HCT116 (cell line): Measurements from ENCODE around the gene SKP2. TPM values are rescaled to one million over a fixed set of nuclear protein-coding genes. Genes with fewer than 3 reads are reported as not detected.

Experiments used
- ATAC-seq: fragments of 200-7000 bp; cut with Tn5 transposase; 2 replicates; pipeline ENCODE4 v1.9.1; 2020; ENCODE audit warnings: mild to moderate bottlenecking, moderate library complexity
- BruUV-seq: library from RNA; stranded (reverse); fragments of 400-500 nt; replicated peaks from 2 replicates; lab custom pipeline; 2021; lab: Mats Ljungman, UMichigan
- CTCF ChIA-PET: fragments of 300-600 bp; sonication (Branson Sonifier 250); formaldehyde crosslinking; loops from one replicate; lab custom pipeline; 2021; ENCODE audit warnings: antibody characterized with exemption; lab: Charles Lee
- POLR2A ChIA-PET: fragments of 300-600, 350-600 bp; sonication (Branson Sonifier 250); formaldehyde crosslinking; loops from one replicate; lab custom pipeline; 2021; ENCODE audit warnings: antibody characterized with exemption; lab: Charles Lee
- RAD21 ChIA-PET, 2 experiments: fragments of 300-600 bp; sonication (Branson Sonifier 250); formaldehyde crosslinking; loops; one replicate each; lab custom pipeline; 2023; ENCODE audit warnings: low total read pairs in 2 of 2; ENCODE audit not compliant: uncharacterized antibody in 2 of 2, unreplicated experiment in 2 of 2, low non-redundant PET in 1 of 2; lab: Charles Lee
- DNase-seq: peaks from one replicate; pipeline ENCODE4 v3.0.0-alpha.2; 2010; ENCODE audit warnings: low read depth, low spot score
- H2AFZ ChIP-seq: fragments of 200-600 bp; shearing (Covaris generic), sonication (generic); 2 replicates; pipeline ENCODE4 v1.6.1; 2017; ENCODE audit warnings: low read depth, mixed run types, mixed read lengths, antibody characterized with exemption, low read length; ENCODE audit not compliant: poor library complexity, severe bottlenecking
- H3K27ac ChIP-seq: 2 replicates; pipeline ENCODE4 v1.5.1; 2012; ENCODE audit warnings: low read depth, low read length
- H3K27me3 ChIP-seq: fragments of 200-600 bp; sonication (generic); 2 replicates; pipeline ENCODE4 v1.6.1; 2016; ENCODE audit warnings: mixed run types, low read length, mixed read lengths; ENCODE audit not compliant: insufficient read depth
- H3K36me3 ChIP-seq, 2 experiments: fragments of 200-500 bp in 1 of 2; fragments of 200-600 bp in 1 of 2; sonication (Bioruptor generic) in 1 of 2; sonication (generic) in 1 of 2; 2 replicates each; pipeline versions ENCODE4 v1.5.1 to v1.6.1; 2014 to 2016; ENCODE audit warnings: low read length in 2 of 2, inconsistent platforms in 1 of 2, mixed read lengths in 1 of 2, mixed run types in 1 of 2; ENCODE audit not compliant: insufficient read depth in 2 of 2, control insufficient read depth in 1 of 2
- H3K4me1 ChIP-seq, 2 experiments: fragments of 200-600 bp in 1 of 2; sonication (generic) in 1 of 2; 2 replicates each; pipeline versions ENCODE4 v1.5.1 to v1.6.1; 2012 to 2017; ENCODE audit warnings: low read length in 2 of 2, inconsistent platforms in 1 of 2, mild to moderate bottlenecking in 1 of 2, mixed read lengths in 1 of 2, mixed run types in 1 of 2, moderate library complexity in 1 of 2; ENCODE audit not compliant: insufficient read depth in 2 of 2, control insufficient read depth in 1 of 2
- H3K4me2 ChIP-seq: fragments of 200-600 bp; sonication (generic); 2 replicates; pipeline ENCODE4 v1.6.1; 2017; ENCODE audit warnings: mixed run types, low read length, mixed read lengths
- H3K4me3 ChIP-seq, 2 experiments: fragments of 200-600 bp in 1 of 2; sonication (generic) in 1 of 2; replicated peaks in 1 of 2; 2 replicates each; pipeline ENCODE4 v1.5.1; 2011 to 2016; ENCODE audit warnings: low read length in 2 of 2, control low read depth in 1 of 2, low read depth in 1 of 2, mild to moderate bottlenecking in 1 of 2, mixed read lengths in 1 of 2, mixed run types in 1 of 2
- H3K79me2 ChIP-seq: fragments of 200-600 bp; sonication (generic); 2 replicates; pipeline ENCODE4 v1.6.1; 2017; ENCODE audit warnings: mild to moderate bottlenecking, mixed run types, low read length, moderate library complexity, mixed read lengths; ENCODE audit not compliant: insufficient read depth
- H3K9ac ChIP-seq: fragments of 200-600 bp; sonication (generic); 2 replicates; pipeline ENCODE4 v1.6.1; 2016; ENCODE audit warnings: low read length, mixed read lengths
- H3K9me2 ChIP-seq: fragments of 200-600 bp; sonication (generic), shearing (Covaris generic); 2 replicates; pipeline ENCODE4 v1.6.1; 2017; ENCODE audit warnings: mixed run types, mild to moderate bottlenecking, moderate library complexity; ENCODE audit not compliant: insufficient read depth
- H3K9me3 ChIP-seq, 2 experiments: fragments of 200-500 bp in 1 of 2; fragments of 200-600 bp in 1 of 2; sonication (Bioruptor generic) in 1 of 2; sonication (generic) in 1 of 2; 2 replicates each; pipeline ENCODE4 v1.6.1; 2014 to 2017; ENCODE audit warnings: low read length in 2 of 2, mixed read lengths in 2 of 2, inconsistent platforms in 1 of 2, low read depth in 1 of 2, mild to moderate bottlenecking in 1 of 2, mixed run types in 1 of 2, moderate library complexity in 1 of 2; ENCODE audit not compliant: control insufficient read depth in 1 of 2, insufficient read depth in 1 of 2
- H4K20me1 ChIP-seq: fragments of 200-600 bp; sonication (generic), shearing (Covaris generic); 2 replicates; pipeline ENCODE4 v1.6.1; 2017; ENCODE audit warnings: mixed run types, mild to moderate bottlenecking, moderate library complexity; ENCODE audit not compliant: insufficient read depth
- CTCF ChIP-seq, 3 experiments: fragments of 200-600 bp in 1 of 3; sonication (generic) in 1 of 3; IDR thresholded peaks in 2 of 3; conservative IDR thresholded peaks in 1 of 3; 2 replicates each; pipeline ENCODE4 v1.5.1; 2012 to 2017; ENCODE audit warnings: low read depth in 2 of 3, low read length in 2 of 3, antibody characterized with exemption in 1 of 3, borderline replicate concordance in 1 of 3, control low read depth in 1 of 3, mild to moderate bottlenecking in 1 of 3, mixed read lengths in 1 of 3, mixed run types in 1 of 3, moderate library complexity in 1 of 3; ENCODE audit not compliant: insufficient read depth in 1 of 3
- EGR1 ChIP-seq: IDR thresholded peaks from 2 replicates; pipeline ENCODE4 v1.6.1; 2012; ENCODE audit warnings: low read depth
- JUND ChIP-seq: IDR thresholded peaks from 2 replicates; pipeline ENCODE4 v1.6.1; 2012
- REST ChIP-seq: IDR thresholded peaks from 2 replicates; pipeline ENCODE4 v1.6.1; 2012; ENCODE audit warnings: low read depth
- TCF7L2 ChIP-seq: IDR thresholded peaks from 2 replicates; pipeline ENCODE4 v1.7.0; 2011; ENCODE audit warnings: borderline replicate concordance, inconsistent platforms; ENCODE audit not compliant: insufficient read depth, insufficient read length; ENCODE audit errors: extremely low read depth
- ZFX ChIP-seq: fragments of 450-650 bp; IDR thresholded peaks from 2 replicates; pipeline ENCODE4 v1.6.1; 2017
- ZNF274 ChIP-seq: fragments of 200-500 bp; sonication (Bioruptor generic); IDR thresholded peaks from 2 replicates; pipeline ENCODE4 v1.6.1; 2014; ENCODE audit warnings: mild to moderate bottlenecking, low read depth, low read length, inconsistent platforms
- intact Hi-C: fragments of 100-400 bp; cut with micrococcal nuclease; formaldehyde crosslinking; loops from 2 replicates; pipeline ENCODE4 v1.10.0; 2022
- total RNA-seq: library from RNA; stranded (reverse); gene quantifications from one replicate; pipeline ENCODE4 v1.2.1, GENCODE V29; 2021; ENCODE audit not compliant: unreplicated experiment

Gene SKP2
- total RNA-seq, 1 experiment from 2014 or later = 44.3 TPM

GRCh38 chr5:36172599-36172998, 20.7 kb downstream of the SKP2 start:
- Histone ChIP-seq H3K4me2 (no peak overlapping the region), H3K4me3 (no peak overlapping the region), H3K27me3 (no peaks in the 10 kb centered on the region), H3K36me3 (peaks cover 40 to 44% of the 10 kb centered on the region in 2 experiments), H2AFZ (no peak overlapping the region), H4K20me1 (no peaks in the 10 kb centered on the region)
- BruUV-seq = no TSS peak
- RAD21 ChIA-PET = no interaction called here
- TF ChIP-seq ZNF274 (no peak), EGR1 (no peak), CTCF (IDR thresholded peaks at IDR 0.05 in 2 of 3, conservative IDR thresholded peaks at IDR 0.05 in 1 of 3; ENCODE audit: borderline replicate concordance in 1 of 3, insufficient read depth in 1 of 3, low read depth in 2 of 3, low read length in 2 of 3) (no peak), TCF7L2 (no peak), REST (no peak), ZFX (no peak), JUND (no peak)
- TF ChIP-seq, all 23 proteins: peak for 0
- Histone ChIP-seq H3K9ac (no peak overlapping the region), H3K4me1 (no peaks in the 10 kb centered on the region), H3K79me2 (no peaks in the 10 kb centered on the region), H3K9me3 (no peaks in the 10 kb centered on the region), H3K27ac (no peak overlapping the region), H3K9me2 (no peaks in the 10 kb centered on the region)
- POLR2A ChIA-PET = no interaction called here
- CTCF ChIA-PET = no interaction called here
- intact Hi-C loops = no loop called here
- ATAC-seq (no peak), DNase-seq (no peak)
